Endometrial microvascular endothelial cells (primary cell): ENCODE results near the gene GCG. TPM values are rescaled to one million over a fixed set of nuclear protein-coding genes. Genes with fewer than 3 reads are reported as not detected.

Experiments
- in situ Hi-C: cut with HindIII; loops from 2 replicates; pipeline ENCODE4 v1.10.0; 2017; ENCODE audit warnings: low sequenced_read_pairs, low pct_unique_long_range_greater_than_20kb; ENCODE audit errors: inconsistent ontology term
- total RNA-seq: library from RNA; depleted of rRNA; stranded (reverse); fragments of >200 nt; gene quantifications from one replicate; pipeline ENCODE4 v1.2.3, GENCODE V29; 2015; ENCODE audit errors: inconsistent ontology term

Gene GCG
- total RNA-seq, result not detected

DNA sequence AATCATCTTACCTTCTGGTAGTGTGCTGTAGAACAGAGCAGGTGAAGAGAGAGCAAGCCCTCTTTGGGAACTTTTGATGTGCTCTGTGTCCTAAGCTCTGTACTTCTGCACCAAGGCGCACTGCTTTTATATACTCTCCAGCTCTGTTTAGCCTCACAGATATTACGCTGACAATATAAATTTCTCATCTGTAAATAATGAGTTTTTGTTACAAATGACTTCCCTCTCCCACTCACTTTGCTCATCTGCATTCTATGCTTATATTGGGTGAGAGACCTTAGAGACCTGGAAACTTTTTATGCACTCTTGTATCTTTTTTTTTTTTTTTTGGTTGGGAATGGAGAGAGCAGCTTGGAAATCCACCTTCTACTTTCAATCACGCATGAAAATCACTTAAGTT lies at the start of gene GCG:
GCG (minus strand) TSS at position 101 of the 400 bp plus-strand sequence. CDS start 3,069 bp downstream, outside the sequence.
- in situ Hi-C loops, result no loop called here

DNA sequence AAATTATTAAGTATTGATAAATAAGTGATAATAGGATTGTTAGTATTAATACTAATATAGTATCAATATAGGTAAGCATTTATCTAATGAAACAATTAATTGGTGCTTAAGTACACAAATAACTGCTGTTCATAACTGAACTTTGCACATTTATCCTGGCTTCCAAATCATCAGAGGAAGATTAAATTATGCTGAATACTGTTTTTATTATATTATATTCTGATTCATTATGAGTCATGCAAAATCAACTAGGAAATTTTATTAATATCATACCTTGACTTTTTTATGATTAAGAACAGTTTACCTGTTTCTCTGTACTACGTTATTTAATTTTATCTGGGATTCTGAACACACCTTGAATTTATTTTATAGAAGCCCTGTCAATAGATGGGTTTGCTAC lies 48.6 kb upstream of the GCG start:
- in situ Hi-C loops, result no loop called here

DNA sequence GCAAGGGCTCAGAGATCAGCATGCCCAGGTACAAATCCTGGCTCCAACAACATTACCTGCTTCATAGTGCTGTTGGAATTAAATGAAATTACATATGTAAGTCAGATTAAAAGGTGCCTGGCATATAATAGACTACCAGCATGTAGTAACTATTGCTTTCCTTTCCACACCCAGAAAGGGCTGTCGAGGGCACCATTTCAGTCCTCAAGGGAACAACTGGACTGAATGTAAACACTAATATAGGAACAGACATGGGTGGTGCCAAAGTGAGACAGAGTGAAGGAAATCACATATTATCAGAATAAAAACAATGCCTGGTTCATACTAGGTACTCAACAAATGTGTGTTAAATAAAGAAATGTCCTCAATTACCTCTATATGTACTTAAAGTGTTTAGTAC lies 47.9 kb upstream of the GCG start:
- in situ Hi-C loops, result no loop called here

DNA sequence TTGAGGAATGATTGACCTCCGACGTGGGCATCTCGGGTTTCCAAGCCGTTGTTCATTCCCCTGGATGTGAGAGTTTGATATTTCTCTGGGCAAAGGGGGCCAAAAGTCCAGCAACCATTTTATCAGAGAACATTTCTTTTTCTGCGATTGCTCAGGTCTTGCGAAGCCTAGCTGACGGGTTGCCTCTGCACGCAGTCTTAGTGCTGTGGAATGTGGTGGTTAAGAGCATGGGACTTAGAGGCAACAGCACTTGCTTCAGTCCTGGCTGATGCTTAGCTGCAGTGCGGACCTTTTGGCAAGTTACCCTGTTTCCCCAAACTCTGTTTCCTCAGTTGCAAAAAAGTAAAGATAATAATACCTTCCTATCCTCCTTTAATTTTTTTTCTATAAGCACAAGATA lies 46.2 kb upstream of the GCG start:
- in situ Hi-C loops, result no loop called here

DNA sequence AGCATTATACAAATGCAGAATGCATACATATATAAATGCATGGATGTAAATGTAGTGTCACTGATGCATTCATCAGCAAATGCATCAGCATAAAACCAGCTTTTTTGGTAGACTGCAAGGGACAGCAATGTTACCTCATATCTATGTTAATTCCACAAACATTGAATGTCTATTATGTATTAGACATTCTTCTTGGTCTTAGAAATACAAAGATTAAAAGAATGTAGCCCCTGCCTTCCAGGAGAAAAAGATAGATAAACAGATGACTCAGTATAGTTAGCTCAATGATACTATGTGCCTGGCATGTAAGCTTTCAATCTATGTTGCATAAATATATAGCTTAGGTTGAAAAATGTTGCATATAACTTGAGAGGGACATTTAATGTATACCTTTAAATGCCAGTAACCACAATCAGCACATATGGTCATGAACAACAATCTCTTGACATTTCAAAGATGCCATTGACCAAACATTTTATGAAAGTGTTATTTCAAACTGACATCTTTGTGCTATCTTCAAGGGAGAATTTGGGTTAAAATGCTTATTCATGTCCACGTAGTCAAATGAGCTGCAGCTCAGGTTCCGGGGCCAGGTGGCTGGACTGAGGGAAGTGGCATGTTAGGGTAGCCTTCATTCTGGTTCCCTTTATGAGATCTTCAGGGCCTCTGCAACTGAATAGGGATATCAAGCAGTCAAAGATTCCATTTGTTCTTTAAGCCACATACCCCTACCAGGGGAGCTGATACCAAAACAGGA lies 45.2 kb upstream of the GCG start:
- in situ Hi-C loops, result no loop called here

DNA sequence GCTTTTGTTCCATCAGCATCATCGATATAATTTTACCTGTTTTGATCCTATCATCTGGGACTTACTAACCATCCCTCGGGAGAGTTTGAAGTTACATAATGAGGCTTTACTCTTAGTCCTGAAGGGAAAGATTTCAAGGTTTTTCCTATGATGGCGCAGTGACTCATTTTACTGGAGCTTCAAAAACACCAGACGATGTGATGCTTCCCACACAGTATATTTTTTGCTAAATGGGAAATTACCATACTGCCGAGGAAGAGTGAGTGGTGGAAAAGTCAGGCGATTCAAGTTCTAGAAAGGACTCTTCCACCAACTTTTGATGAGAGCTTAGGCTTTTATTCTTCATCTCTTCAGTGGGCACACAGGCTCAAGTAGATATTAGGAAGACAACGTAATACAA lies 44.6 kb upstream of the GCG start:
- in situ Hi-C loops, result no loop called here

DNA sequence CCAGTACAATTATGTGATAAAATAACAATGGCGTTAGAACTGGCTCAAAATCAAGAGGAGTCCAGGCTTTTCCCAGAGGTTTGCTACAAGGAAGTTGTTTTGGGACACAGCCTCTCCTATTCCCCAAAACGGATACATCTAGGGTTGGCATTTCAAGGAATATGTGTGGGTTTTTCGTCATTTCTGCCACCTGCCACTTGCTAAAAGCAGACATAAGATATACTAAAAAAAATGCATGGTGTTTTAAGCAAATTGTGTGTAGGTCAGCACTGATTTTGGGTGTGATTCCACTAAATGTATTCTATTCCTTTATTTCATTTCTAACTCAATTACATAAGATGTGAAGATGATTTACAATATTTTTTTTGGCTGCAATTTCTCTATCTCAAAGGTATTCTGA lies 36.4 kb upstream of the GCG start:
- in situ Hi-C loops, result no loop called here

DNA sequence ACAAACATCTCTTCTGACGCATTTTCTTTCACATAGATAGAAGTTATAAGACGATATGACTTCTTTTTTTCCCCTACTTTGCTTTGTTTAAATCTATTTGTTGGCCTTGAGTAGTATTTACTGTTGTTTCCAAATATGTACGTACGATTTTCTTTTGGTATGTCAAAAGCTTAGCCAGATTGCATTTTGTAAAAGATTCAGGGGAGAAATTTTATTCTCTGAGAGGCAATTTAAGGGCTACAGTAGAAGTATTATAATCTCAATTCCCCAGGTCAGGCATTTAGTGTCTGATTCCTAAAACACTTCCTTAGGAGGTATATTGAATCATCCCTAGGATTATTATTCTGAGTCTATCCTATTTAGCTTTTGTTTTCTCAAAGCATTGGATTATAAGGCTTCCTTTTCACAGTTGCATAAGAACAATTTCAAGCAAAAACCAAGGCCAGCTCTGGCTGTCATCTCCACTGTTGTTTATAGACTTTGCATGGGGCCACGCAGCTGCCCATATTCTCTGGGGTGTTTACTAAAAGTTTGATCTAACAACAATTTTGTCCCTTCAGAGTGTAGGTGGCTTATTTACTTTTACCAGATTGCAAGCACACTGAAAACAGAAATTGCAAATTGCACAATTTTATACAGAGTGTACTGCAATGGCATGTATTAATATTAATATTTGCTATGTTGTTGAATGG lies 33.6 kb upstream of the GCG start:
- in situ Hi-C loops, result no loop called here

DNA sequence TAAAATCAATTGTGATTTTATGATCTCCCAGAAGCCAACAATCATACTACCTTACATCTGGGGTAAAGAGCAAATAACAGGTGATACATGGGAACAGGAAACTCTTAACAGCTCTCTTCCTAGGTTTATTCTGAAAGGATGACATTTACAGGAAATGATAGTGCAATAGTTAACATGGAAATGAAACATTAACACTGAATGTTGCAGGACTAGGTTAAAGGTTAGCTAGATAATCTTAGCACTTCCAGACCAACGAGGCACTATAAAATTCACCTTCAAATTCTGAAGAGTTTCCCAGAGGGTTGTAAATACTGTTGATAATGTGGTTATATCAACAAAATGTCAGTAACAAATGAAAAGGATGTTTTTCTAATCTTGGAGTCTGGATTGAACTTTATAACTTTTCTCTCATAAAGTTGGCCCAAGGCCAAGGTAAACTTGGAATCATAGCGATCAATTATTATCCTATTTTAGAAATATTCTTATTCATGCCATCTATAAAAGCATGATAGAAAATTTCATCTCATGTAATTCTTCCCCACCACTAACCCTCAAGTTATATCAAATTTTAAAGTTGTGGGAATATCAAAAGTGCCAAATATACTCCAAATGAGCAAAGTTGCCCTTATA lies 32.9 kb upstream of the GCG start:
- in situ Hi-C loops, result no loop called here

DNA sequence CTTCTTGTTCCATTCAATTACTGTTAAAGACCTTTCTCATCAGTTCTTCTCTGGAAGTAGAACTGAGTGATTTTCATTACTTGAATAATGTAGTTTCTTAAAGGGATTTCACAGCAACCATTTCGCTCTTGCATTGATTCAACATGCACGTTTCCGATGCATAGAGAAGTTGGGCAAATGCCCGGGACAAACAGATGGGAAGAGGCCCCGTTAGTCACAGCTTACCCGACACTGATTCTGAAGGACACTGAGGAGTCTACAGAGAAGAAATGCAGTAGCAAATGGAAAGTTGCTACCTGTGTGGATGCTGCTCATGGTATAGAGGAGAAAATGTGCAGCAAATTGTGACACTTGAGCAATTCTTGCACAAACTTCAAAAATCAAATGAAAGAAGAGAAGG lies 32.3 kb upstream of the GCG start:
- in situ Hi-C loops, result no loop called here

DNA sequence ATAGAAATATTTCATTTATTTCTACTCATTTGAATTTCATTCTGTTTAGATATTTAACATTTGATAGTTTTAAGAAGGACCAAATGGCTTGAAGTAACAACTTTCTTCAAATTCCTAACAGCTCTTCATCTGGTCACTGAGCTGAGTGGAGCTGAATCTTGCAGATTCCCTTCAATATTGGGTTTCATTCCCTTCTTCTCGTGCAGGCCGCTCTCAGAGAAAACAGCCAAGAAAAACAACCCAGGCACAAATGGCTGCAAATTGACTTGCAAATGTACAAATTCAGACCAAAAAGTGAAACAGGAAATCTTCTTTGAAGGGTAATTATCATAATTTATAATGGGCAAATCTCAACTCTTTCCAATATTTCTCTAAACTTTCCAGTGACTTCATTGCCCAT lies 30.3 kb upstream of the GCG start:
- in situ Hi-C loops, result no loop called here

DNA sequence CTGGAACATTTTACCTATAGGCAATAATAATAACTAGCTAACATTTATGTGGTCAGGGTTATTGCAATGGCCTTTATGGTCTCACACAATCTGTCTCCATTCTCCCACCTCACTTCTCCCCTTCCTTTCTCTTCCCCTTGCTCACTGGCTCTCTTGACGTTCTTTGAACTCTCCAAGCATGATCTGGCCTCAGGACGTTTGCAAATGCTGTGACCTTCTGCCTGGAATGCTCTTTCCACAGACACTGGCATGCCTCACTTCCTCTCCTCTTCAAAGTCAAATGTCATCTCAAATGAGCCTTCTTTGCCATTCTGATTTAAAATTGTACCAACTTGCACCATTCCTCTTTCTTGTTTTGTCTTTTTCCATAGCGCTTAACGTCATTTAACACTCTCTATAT lies 25.3 kb upstream of the GCG start:
- in situ Hi-C loops, result no loop called here

DNA sequence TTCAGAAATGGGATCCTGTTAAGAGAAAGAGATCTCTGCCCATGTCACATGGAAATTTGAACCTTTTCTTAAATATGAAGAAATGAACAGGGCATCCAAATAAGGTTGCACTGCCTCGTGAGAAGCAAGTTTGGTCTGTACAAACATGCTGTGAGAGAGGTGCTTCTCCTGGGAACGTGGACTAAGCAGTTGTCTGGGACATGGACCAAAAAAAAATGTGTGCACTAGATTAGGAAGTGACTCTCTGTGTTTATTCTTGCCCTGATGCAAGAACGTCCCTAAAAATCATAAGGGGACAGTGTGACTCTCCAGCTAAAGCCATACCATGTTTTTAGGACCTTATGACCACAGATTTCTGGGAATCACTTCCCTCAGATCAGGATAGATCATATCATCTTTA lies 23.7 kb upstream of the GCG start:
- in situ Hi-C loops, result no loop called here

DNA sequence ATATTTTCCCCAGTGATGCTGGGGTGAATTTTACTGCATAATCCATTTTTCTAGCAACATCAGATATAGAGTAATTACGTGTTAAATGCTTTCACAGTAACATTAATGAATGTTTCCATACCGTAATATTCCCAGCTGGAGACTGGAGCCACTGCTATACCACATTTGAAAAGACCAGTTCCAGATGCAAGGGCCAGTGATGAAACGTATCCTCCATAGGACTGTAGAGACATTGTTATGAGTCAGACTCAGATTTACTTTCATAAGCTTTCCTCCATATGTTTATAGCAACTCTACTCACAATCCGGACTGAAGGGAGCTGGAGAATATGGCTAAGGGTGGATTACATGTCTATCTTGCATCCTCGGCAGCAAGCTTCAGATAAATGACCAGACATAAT lies 22.7 kb upstream of the GCG start:
- in situ Hi-C loops, result no loop called here

DNA sequence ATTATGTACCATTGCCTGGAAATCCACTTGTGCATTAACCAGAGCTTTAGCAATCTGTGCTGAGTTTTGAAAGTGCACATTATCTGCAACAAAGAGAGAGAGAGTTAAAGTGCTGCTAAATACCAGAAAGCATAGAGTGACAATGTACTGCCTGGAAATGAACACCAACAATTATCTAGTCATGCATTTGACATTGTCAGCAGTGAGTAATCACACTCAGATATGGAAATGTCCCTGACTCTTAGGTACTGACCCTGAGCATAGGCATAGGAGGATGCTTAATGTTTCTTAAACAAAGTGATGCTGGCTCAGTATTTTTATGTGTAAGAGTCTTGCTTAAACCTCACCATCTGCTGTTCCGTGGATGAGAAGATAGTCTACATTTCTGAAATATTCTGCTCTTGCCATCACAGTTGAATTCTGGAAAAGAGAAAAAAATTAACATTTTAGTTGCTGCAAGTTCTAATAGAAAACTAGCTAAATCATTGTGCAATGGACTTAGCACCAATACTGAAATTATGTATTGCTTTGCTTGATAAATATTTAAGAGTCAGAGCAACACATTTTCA lies 20.8 kb upstream of the GCG start:
- in situ Hi-C loops, result no loop called here

DNA sequence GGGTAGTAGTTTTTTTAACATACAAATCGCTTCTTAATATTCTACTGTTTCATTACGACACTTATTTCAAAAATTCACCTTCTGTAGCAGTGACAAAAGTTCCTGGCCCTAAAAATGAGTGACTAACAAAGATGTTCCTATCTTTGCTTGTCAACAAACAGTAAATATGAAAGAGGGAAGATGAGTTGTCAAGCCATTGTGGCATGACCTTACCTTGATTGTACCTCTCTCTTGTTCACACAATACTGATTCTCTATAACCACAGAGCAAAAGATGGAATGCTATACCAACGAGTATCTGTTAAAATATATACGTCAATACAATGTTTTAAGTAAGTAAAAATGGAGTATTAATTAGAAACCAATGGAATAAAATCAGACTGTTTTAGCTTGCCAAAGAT lies 14.7 kb upstream of the GCG start:
- in situ Hi-C loops, result no loop called here

DNA sequence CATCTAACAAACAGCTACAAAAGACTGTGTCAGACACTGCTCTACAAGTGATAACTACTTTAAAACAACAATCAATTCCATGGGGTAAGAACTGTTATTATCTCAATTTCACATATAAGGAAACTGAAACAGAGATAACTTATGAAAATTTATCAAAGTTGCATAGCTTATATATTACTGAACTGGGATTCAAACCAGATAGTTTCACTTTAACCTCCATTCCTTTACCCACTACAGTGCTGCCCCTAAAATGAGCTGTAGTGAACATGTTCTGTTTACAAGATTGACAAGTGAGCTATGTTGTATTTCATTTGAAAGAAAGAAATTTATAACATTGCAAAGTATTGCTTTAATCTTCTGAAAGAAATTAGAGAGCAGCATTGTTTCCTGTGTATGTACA lies 14.1 kb upstream of the GCG start:
- in situ Hi-C loops, result no loop called here

DNA sequence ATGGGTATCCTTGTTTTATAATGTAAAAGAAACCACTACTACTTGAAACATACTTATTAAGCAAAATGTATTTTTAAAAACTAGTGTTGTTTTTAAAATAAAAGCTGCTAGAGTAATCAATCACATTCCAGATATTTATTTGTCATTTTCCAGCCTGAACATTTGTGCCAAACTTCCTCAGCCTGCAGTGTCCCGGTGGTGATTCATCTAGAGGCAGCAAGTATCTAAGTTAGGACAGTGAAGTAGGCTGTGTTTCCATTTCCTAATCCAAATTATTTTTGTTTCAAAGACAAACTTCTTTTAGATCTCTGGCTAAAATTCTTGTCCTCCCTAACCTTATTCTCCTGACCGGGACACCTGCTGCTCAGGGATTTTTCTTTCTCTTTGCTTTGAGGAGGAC lies 12.8 kb upstream of the GCG start:
- in situ Hi-C loops, result no loop called here

DNA sequence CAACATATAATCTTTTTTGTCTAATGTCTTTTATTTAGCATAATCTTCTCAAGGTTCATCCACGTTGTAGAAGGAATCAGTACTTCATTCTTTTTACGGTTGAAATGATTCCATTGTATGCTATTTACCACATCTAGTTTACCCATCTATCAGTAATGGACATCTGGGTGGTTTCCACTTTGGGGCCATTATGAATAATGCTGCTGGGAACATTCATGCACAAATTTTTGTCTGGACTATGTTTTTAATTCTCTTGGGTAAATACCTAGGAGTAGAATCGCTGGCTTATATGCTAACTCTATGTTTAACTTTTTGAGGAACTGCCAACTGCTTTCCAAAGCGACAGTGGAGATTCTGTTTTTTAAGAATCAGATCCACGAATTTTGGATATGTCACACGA lies 7.4 kb upstream of the GCG start:
- in situ Hi-C loops, result no loop called here

DNA sequence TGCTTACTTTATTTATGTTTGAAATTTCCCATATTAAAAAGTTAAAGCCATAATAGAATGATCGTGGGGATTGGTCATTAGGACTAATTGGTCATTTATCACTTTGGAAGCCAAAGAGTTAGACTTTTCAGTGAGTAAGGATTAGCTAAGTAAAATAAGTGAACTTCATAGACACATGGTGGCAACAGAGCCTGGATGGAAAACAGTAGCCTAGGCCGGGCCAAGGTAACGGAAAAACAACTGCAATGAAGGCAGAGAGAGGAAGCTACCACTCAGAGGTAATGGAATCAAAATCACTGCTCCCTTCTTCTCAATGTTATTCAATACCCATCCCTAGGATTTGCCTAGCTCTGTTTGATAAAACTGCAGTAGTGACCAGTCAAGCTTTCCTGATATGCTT lies 4.1 kb upstream of the GCG start:
- in situ Hi-C loops, result no loop called here
